Activated CD4-positive, alpha-beta T cell treated with anti-CD3 and anti-CD28 coated beads for 1 hour (primary cell): ENCODE data around the gene SEZ6.

Experiments used
- DNase-seq: peaks from one replicate; pipeline ENCODE4 v3.0.0-alpha.2; 2020

SEZ6 gene

GRCh38 chr17:28974451-28974850 lies 31.4 kb downstream of the SEZ6 start:
- no peak for DNase-seq

- no peak for DNase-seq
Observed at GRCh38 chr17:28973425-28973824, 32.4 kb downstream of the SEZ6 start.

- no peak for DNase-seq
Observed at GRCh38 chr17:28972437-28972836, 33.4 kb downstream of the SEZ6 start.

GRCh38 chr17:28970879-28971278 lies 35.0 kb downstream of the SEZ6 start:
- DNase-seq: no peak

- no peak for DNase-seq
Observed at GRCh38 chr17:28969706-28970393, 36.0 kb downstream of the SEZ6 start.

- no peak for DNase-seq
Observed at GRCh38 chr17:28968914-28969295, 36.9 kb downstream of the SEZ6 start.

- DNase-seq: no peak
Observed at GRCh38 chr17:28968231-28968913, 37.5 kb downstream of the SEZ6 start.

GRCh38 chr17:28967221-28968135 lies 38.4 kb downstream of the SEZ6 start:
- no peak for DNase-seq

GRCh38 chr17:28963841-28964240 lies 42.0 kb downstream of the SEZ6 start:
- no peak for DNase-seq

- DNase-seq: no peak
Observed at GRCh38 chr17:28963055-28963611, 42.7 kb downstream of the SEZ6 start.

GRCh38 chr17:28961391-28961790 lies 44.4 kb downstream of the SEZ6 start:
- no peak for DNase-seq

- DNase-seq: no peak
Observed at GRCh38 chr17:28960256-28961061, 45.4 kb downstream of the SEZ6 start.

GRCh38 chr17:28959471-28959871 lies 46.4 kb downstream of the SEZ6 start:
- no peak for DNase-seq

GRCh38 chr17:28958820-28959455 lies 46.9 kb downstream of the SEZ6 start:
- no peak for DNase-seq

GRCh38 chr17:28957992-28958355 lies 47.9 kb downstream of the SEZ6 start:
- DNase-seq: no peak

- DNase-seq: no peak
Observed at GRCh38 chr17:28957277-28957991, 48.4 kb downstream of the SEZ6 start.

- no peak for DNase-seq
Observed at GRCh38 chr17:28956861-28957260, 49.0 kb downstream of the SEZ6 start.

GRCh38 chr17:28956112-28956511 lies 49.7 kb downstream of the SEZ6 start:
- DNase-seq: no peak

GRCh38 chr17:28955408-28955807 lies 50.4 kb downstream of the SEZ6 start:
- DNase-seq: no peak

GRCh38 chr17:28954886-28955285 lies 50.9 kb downstream of the SEZ6 start:
- DNase-seq: no peak

- no peak for DNase-seq
Observed at GRCh38 chr17:28953444-28954118, 52.3 kb downstream of the SEZ6 start.
